HG03575 (cell line): ENCODE data around the gene MAPRE2.
"Not testable (repeated sequence)": the region's sequence is repeated elsewhere in the genome, so short reads cannot be mapped to it uniquely, and the experiment has no call there.

Experiments used
- ATAC-seq: cut with Tn5 transposase; IDR thresholded peaks from one replicate; pipeline ENCODE4 v1.9.1; 2021; ENCODE audit not compliant: unreplicated experiment, insufficient number of reproducible peaks, low FRiP score; ENCODE audit errors: extremely low read depth

Gene MAPRE2

DNA sequence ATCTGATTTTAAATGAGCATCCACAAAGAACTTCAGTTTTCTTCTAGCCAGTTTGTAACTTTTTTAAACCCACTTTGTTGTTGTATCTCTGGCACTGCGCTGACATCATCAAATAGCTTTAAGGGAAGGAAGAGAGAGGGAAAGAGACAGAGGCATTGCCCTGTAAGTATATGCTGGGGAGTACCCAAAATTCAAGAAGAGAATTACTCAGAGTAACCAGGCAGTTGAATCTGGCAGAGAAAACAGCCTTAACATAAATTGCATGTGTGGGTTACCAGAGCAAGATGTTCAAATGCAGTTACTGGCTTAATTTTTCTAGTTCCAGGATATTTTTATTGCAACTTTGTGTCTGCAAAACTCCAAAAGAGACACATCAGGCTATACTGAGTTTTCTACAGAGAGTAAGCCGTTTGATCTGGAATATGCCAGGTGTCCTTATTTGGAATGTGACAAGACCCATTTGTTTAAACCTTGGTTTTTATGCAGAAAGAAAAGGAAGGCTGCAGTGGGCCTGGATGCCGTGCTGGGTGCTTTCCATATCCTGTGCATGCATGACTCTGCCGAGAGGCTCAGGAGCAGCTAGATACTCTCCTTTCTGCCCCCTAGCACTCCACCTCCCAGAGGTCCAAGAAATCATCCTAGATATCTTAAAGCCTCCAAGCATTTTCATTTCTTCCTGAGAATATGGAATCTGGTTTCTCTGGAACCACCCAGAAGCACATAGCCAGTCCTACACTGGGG lies 93.7 kb downstream of the MAPRE2 start:
- ATAC-seq = no peak

DNA sequence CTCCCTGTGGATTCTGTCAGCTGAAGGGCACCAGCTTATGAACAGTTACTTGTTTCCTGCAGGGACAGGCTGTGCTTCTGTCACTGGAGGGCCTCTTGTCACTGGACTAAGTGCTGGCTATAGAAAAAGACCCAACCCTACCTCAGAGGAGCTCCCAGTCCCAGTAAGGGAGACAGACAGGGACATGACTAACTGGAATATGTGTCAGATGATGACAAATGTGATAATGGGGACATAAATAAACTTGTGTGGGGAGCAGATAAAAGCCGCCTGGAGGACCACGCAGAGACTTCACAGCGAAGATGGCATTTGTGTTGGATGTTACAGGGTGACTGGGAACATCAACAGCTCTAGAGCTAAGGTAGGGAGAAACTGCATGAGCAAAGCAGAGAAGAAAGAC lies 95.0 kb downstream of the MAPRE2 start:
- no peak for ATAC-seq

GRCh38 chr18:35136885-35137284 lies 95.7 kb downstream of the MAPRE2 start:
- no peak for ATAC-seq

GRCh38 chr18:35137632-35138031 lies 96.4 kb downstream of the MAPRE2 start:
- ATAC-seq = no peak

- no peak for ATAC-seq
Observed at GRCh38 chr18:35138773-35139172, 97.6 kb downstream of the MAPRE2 start.

DNA sequence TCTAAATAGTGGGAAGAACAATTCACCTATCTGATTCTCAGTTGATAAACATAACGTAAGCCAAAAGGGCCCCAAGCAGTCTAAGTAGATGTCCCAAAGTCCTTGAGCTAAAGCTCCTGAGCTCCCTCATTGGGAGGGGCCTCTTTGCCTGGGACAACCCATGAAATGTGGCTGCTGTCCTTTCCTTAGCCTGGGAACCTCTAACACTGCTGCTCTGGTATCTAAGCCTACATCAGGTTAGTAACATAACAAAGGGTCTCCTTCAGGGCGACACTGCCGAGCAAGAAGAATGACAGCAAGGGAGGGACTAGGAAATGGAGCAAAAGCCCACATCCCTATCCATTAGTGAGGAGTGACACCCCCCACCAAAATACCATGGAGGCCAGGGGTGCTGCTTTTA lies 98.3 kb downstream of the MAPRE2 start:
- ATAC-seq = no peak

- ATAC-seq = no peak
Observed at GRCh38 chr18:35141077-35141476, 99.9 kb downstream of the MAPRE2 start.

DNA sequence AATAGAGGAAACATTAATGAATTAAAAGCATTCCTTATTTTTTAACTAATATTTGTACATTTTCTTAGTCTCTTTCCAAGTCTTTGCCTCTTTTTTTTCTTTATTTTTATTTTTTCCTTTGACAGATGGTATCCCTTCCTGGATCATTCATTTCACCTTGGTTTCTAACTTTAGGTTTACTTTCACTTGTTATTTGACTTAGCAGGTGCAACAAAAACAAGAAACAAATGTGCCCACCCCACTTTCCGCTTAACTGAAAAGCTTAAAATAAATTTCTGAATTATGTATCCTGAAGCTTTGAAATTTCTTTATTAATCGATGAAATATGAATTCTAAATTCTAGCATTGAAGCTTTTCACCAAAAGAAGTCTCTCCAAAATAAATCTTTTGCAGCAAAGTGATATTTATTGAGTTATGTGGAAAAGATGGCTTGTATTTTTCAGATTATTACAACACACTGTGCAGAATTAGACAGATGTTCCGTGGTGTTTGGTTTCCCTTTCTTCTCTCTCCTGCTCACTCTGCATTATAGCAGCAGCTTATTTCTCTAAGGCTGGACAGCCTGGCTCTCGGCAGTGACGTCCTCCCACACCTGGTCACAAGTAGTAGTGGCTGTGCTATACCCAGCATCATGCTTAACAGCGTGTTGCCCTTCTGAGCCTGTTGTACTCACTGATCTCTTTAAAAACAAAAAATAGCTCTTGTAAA lies 100.5 kb downstream of the MAPRE2 start:
- no peak for ATAC-seq

DNA sequence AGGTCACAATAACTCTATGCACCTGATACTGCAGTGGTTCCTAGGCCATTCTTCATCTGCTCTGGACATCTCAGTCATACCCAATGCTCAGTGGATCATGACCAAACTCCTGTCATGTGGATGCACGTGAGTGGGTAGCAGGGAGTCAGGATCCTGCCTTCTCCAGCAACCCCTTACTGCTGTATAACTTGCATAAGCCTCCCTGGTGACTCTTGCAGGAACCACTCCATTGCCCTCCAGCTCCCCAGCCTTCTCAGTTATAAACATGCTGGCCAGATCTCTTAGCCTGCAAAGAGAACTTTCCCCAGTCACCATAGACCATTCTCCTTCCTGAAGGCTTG lies 101.0 kb downstream of the MAPRE2 start:
- no peak for ATAC-seq

GRCh38 chr18:35143622-35144596 lies 102.7 kb downstream of the MAPRE2 start:
- no peak for ATAC-seq

GRCh38 chr18:35144698-35145097 lies 103.5 kb downstream of the MAPRE2 start:
- no peak for ATAC-seq

- not testable (repeated sequence) for ATAC-seq
Observed at GRCh38 chr18:35150195-35150594, 109.0 kb downstream of the MAPRE2 start.

DNA sequence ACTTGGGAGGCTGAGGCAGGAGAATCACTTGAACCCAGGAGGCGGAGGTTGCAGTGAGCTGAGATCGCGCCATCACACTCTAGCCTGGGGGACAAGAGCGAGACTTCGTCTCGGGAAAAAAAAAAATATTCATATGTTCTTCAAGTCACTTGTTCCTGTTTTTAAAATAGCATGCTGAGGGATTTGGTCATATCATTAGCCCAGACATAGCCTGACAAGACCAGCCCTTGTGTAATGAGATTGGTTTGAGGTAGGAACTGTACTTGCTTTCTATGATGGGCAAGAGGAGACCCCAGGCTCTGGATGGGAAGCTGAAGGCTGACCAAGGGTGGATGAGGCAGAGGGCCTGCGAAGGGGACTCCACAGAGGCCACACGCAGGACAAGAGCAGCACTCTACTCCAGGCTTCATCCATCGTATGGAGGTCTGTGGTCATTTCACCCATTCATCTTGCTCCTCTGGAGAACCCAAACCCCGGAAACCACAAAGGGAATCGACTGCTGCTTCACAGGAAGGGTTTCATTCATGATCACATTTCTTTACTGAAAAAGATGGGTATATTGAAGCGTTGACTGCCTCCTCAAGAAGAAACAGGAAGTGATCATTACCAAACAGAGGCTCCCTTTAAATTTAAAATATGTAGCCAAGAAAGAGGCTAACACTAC lies 112.5 kb downstream of the MAPRE2 start:
- no peak for ATAC-seq

GRCh38 chr18:35155398-35156117 lies 114.3 kb downstream of the MAPRE2 start:
- no peak for ATAC-seq

DNA sequence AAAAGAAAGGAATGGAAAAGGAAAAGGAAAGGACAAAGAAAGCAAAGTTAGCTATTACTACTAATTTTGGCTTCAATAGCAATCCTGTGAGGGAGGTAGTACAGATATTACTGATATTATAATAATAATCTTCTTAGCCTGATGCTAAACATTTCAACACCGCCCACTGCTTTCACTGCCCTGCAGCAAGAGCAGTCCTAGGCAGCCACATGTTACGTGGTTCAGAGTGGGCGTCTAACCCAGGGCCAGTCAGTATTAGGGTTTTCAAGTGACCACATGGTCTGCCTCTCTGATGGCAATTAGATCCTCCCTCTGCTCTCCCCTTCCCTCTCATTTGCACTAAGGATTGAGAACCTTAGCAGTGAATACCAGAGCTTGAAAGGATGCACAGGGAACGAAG lies 116.0 kb downstream of the MAPRE2 start:
- no peak for ATAC-seq

DNA sequence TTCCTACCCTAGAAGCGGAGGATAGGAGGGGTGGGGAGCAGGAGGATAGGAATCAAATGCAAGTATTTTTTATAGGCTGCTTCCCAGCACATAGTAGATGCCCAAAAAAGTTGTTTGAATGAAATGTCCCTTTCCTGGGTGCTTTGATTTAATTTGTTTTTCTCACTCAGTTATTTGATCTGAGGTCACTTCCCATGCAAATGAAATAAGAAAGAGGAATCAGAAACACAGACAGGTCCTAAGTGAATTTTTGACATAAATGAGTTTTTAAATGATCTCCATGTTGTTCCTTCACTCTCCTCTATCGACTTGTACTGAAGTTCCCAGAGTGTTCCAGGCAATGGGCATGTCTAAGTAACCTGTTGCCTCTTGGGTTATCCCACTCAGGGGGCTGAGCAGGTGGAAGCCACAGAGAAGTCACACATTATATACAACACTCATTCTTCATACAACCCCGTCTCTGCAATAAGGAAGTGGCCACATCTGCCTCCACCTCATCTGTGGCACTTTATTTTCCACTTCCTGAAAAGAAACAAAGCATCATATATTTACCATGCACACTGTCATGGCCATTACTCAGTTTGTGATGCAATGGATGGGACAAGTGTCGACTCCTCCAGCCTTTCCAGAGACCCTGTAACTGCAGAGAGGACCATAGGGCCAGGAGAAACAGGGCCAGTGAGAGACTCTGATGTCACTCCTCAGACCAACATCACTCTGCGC lies 117.7 kb downstream of the MAPRE2 start:
- peak; percentile 34 for ATAC-seq

GRCh38 chr18:35159782-35160181 lies 118.6 kb downstream of the MAPRE2 start:
- ATAC-seq = no peak

DNA sequence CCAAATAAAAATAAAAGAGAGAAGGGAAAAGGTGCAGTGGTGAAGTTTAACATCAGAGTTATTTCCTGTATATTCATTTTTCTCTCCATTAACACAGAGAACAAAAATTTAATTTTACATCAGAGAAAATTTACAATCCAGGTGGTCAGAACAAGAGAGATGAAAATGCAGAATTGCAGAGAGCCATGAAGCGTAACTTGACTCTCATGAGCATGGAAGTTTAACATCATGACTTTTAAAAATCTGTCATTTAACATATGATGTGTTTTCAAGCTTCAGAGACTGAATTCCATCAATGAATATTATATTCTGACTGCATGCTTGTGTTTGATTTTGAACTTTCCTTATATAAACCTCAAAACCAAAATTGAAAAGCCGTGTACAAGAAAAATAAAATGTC lies 120.3 kb downstream of the MAPRE2 start:
- no peak for ATAC-seq
